Skin of body (tissue), 2 donors: ENCODE data around the gene EPHB1. TPM values are rescaled to one million over a fixed set of nuclear protein-coding genes. Genes with fewer than 3 reads are reported as not detected.

Experiments
- DNase-seq: peaks from one replicate; lab custom pipeline; 2025; lab: John Stamatoyannopoulos, UW
- total RNA-seq: library from RNA; depleted of rRNA; stranded (reverse); fragments of >200 nt; gene quantifications from one replicate; pipeline ENCODE4 v1.2.3, GENCODE V29; 2014

EPHB1 gene
- total RNA-seq, 1 donor from 2014 or later, result 5.0 TPM

DNA sequence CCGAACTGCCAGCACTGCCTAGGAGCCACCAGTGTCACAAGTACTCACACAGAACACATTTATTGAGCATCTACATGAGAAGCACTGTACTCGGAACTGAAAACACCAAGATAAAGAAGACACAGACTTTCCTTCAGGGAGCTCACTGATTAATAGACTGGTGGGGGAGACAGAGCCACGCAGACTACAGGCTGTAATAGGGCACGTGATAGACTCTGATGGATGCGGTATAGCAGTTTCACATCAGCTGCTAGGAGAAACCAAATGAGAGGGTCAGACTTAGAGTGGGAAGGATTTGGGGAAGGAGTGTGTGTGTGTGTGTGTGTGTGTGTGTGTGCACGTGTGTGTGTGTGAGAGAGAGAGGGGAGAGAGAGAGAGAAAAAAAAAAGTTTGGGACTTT lies 12.1 kb downstream of the EPHB1 start:
- DNase-seq, result no peak

DNA sequence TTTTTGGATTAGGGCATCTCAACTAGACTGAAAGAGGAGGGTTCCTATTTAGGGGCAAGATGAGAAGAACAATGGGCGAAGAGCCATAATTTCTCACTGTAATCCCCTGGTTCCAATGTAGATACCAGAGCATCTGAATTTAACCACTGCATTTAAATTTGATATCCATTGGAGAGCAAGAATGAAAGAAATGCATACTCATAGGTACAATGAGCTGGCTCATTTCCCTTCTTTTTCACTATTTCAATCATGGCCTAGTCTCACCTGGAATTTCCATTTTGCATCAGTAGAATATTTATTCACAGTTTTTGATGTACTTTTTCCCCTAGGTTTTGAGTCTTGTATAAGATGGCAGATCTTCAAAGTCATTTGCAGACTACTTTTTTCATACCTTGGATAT lies 13.8 kb downstream of the EPHB1 start:
- no peak for DNase-seq

- no peak for DNase-seq
These were observed 14.5 kb downstream of the EPHB1 start for GRCh38 chr3:134809427-134810051.

GRCh38 chr3:134810052-134810435 lies 15.0 kb downstream of the EPHB1 start:
- DNase-seq, result no peak

DNA sequence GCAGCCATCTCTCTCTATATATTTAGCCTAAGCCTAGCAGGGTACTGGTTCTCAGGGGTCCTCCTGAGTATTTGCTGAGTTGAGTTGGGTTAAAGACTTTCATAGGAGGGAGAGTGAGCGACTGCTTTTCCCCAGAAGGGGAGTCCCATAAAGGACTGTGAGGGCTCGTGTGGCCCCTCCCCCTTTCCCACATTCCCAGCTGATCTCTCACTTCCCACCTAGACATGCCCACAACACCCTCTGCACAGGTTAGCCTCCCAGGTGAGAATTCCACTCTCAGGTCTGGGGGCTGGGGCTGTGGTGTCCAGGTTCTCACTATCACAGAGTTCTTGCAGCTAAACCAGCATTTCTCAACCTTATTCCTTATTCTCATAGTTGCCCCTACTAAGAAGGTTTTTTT lies 15.8 kb downstream of the EPHB1 start:
- DNase-seq, result no peak

DNA sequence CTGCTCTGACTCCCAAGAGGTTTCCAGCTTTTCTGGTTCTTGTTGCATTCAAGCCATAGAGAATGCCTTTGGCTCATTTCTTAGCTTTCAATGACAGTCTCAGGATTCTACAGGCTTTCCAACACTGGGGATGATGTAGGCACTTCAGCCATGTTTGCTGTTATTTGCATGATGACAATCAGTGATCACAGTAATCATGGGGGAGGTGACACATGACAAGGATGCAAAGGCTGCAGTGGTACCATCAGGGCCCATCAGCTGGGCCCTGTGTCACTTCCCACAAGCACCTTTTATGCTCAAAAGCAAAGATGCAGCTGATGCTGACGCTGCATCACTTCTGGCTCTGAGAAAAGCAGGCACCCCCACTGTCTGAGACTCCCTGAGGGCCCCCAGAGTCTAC lies 18.6 kb downstream of the EPHB1 start:
- DNase-seq, result no peak

DNA sequence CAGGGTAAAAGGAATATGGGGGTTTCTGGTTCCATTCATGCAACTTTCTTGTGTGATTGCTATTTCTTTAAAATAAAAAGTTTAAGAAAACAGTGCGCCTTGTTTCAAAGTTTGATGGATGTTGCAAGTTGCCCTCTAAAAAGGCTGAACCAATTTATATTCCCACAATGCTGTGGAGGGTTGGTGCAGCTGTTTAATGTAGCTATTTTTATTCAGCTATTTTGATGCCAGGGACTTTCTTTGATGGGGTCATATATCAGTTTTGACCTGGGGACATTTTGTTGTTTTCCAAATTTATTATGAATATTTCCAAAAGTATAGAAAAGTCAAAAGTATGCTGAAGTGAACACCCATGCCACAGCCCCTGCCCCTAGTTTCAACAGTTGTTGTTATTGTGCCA lies 20.5 kb downstream of the EPHB1 start:
- no peak for DNase-seq

DNA sequence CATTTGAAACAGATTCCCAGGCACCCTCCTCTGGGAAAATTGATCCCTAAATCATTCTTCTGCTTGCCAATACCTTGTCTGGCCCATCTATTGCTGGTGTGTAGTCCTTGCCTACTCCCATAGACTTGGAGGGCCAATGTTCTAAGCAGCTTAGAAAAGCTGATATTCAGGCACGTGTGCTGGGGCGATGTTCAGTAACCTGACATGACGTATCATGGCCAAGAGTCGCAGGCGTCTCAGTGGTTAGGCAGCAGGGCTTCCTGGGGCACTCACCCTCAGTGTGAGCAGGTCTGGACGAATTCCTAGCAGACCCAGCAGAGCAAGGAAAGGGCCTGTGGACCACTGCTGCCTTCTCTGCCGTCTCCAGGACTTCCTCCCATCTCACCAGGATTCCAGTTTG lies 21.6 kb downstream of the EPHB1 start:
- DNase-seq, result no peak

DNA sequence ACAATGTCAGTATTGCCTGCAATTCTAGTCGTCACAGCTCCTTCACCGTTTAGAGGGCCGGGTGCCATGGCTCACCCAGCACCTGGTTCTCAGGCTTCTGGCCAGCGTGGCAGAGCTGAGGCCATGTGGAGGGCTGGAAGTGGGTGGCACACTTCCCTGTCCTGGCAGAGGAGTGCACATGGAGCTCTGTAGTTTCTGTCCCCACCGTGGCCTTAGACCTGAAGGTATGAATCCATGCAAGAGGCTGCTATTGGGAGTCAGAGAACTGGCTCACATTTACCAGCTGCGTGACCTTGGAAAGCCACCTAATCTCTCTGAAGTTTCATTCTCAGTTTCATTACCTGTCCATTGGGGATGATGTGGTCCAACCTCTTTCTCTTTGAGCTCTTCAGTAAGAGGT lies 22.2 kb downstream of the EPHB1 start:
- no peak for DNase-seq

DNA sequence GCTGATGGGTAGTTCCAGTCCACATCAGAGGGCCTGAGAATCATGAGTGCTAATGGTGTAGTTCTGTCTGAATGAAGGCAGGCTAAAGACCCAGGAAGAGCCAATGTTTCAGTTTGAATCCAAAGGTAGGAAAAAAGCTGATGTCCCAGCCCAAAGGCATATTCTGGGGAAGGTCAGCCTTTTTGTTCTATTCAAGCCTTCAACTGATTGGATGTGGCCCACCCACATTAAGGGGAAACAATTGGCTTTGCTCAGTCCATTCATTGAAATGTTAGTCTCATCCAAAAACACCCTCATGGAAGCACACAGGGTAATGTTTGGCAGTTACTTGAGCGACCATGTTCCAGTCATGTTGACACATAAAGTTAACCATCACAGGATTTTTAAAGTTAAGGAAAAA lies 25.9 kb downstream of the EPHB1 start:
- DNase-seq, result no peak

DNA sequence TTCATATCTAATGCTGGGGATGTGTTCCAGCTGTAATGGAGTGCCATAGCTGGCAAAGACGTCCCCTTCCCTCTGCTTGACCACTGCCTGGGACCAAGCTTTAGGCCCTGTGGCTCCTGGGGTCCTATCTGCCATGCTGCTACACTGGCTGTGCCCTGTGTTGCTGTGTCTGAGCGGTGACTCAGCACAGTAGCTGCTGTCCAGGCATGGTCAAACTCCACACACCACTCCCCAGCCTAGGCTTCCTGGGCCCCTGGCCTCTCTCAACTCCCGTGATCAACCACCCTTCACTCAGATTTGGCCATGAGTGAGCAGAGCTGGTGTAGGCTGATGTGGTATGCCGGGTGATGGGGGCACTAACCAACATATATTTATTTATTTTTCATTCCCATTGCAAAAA lies 27.0 kb downstream of the EPHB1 start:
- DNase-seq, result no peak

DNA sequence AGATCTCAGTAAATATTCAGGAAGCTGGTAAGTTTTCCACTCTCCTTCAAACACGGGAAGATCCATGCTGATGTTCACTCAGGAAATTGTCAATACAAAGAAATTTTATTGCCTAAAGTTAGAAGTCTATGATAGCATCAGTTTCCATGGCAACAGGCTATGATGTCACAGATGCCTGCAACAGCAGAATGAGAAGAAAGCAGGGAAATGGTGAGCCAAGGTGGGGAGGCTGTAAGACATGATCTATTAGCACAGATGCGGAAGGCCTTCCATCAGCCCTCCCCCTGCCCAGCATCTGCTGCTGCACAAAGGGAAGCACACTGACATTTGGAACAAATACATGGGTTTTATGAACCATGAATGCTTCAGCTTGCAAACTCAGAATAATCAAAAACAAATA lies 28.6 kb downstream of the EPHB1 start:
- DNase-seq, result peak; percentile 26

- no peak for DNase-seq
These were observed 29.7 kb downstream of the EPHB1 start for GRCh38 chr3:134824791-134825190.

DNA sequence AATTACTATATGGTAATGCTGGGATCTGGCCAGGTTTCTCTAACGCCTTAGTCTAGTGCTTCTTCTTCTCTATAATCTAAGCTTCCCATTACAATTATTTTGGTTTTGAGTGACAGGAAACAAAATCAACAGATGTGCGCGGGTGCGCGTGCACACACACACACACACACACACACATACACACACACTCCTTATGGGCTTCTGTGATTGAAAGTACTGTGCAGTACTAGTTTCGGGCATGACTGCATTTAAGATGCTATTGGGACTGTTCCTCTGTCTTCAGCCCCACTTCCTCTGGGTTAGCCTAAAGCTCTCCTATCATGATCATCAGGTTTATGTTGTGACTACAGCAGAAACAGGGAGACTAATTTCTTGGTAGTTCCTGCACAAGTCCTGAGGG lies 32.2 kb downstream of the EPHB1 start:
- DNase-seq, result no peak

DNA sequence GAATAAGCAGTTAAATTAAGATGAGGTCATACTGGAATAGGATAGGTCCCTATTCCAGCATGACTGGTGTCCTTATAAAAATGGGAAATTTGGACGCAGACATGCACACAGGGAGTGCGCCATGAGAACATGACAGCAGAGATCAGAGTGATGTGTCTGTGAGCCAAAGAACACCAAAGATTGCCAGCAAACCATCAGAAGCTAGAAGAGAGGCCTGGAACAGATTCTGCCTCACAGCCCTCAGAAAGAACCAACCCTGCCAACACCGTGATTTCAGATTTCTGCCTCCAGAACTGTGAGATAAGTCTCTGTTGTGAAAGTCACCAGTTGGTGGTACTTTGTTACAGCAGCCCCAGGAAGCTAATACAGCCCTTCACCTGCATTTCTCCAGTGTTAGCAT lies 34.7 kb downstream of the EPHB1 start:
- DNase-seq, result no peak

- DNase-seq, result no peak
These were observed 37.5 kb downstream of the EPHB1 start for GRCh38 chr3:134832585-134832984.

DNA sequence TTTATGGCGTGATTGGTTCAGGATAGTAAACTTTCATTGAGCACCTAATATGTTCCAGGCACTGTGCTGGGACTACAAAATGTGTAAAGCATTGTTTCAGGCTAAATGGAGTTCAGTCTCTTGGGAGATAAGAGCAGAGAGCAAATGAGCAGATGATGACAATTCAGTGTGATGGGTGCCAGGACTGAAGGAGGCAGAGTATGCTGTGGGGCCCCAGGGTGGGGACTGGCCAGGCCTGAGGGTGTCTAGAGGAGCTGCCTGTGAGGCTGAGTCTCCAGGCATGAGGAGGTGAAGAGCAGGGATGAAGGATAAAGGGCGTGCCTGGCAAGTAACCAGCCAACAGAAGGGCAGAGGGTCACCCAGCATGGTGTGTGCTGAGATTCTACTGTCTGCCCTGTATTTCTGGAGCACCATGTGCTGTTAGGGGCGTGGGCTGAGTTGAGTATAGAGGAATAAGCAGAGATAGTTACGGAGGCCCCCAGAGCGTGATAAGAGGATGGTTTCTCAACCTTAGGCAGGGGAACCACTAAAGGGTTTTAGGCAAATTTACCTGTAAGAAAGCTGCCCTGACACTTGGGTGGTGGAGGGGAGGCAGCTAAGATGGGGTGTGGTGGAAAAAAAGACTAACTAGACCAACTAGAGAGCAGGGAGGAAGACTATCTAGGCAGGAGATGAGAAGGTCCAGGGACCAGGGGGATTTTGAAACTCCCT lies 38.5 kb downstream of the EPHB1 start:
- DNase-seq, result no peak

GRCh38 chr3:134836921-134837320 lies 41.9 kb downstream of the EPHB1 start:
- no peak for DNase-seq

- no peak for DNase-seq
These were observed 43.5 kb downstream of the EPHB1 start for GRCh38 chr3:134838599-134838998.

DNA sequence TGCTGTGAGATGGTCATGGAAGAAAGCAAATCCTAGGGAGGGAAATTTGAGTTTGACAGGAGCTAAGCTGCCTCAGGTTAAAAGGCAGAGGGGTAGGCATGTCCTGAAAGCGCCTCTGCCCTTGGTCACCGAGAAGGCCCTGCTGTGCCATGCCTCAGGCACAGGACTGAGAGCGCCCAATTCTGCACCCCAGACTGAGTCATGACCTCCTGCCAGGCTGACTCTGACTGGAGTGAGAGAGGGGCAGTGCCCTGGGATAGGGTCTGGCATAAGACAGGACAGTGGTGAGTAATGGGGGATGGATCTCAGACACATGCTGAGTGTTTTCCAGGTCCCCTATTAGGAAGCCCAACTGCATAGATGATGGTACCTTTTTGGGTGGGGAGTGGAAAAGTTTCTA lies 44.4 kb downstream of the EPHB1 start:
- DNase-seq, result no peak

- no peak for DNase-seq
These were observed 44.9 kb downstream of the EPHB1 start for GRCh38 chr3:134839990-134840389.

GRCh38 chr3:134840459-134840858 lies 45.4 kb downstream of the EPHB1 start:
- DNase-seq, result no peak

GRCh38 chr3:134846084-134846483 lies 51.0 kb downstream of the EPHB1 start:
- DNase-seq, result no peak

GRCh38 chr3:134846911-134847317 lies 51.9 kb downstream of the EPHB1 start:
- peak; percentile 33 for DNase-seq
